ENCODE measurements around the gene TOMM20. TPM values are rescaled to one million over a fixed set of nuclear protein-coding genes. Genes with fewer than 3 reads are reported as not detected.

TOMM20 gene
- total and polyA plus RNA-seq, 2 experiments from 2014 or later: 138 to 159 TPM

- Histone ChIP-seq H3K27me3 (ENCODE audit: insufficient read depth) (no peaks in the 10 kb centered on the region), H3K27ac (ENCODE audit: low read depth) (no peak overlapping the region), H2AFZ (no peak overlapping the region), H3K4me1 (ENCODE audit: insufficient read depth) (no peaks in the 10 kb centered on the region), H3K9me2 (ENCODE audit: insufficient read depth) (no peaks in the 10 kb centered on the region), H3K4me2 (no peak overlapping the region), H3K4me3 (no peak overlapping the region), H3F3A (replicated peaks; ENCODE audit: low read depth) (no peaks in the 10 kb centered on the region), H3K79me2 (replicated peaks; ENCODE audit: insufficient read depth) (peaks cover 35% of the 10 kb centered on the region), H4K20me1 (replicated peaks; ENCODE audit: insufficient read depth) (0 out of 2 replicates have a peak, but pooled peaks cover 17% of the 10 kb centered on the region), H3K36me3 (ENCODE audit: insufficient read depth) (peaks cover 52% of the 10 kb centered on the region)
- ATAC-seq: no peak
- no peak for DNase-seq (ENCODE audit: low spot score)
- Mint-ChIP-seq H3K27ac (no peak overlapping the region), H3K4me3 (no peak overlapping the region), H3K27me3 (ENCODE audit: insufficient read depth, low read depth, poor library complexity) (peaks cover 5% of the 10 kb centered on the region), H3K36me3 (ENCODE audit: low read depth) (peaks cover 91% of the 10 kb centered on the region), H3K9me3 (no peaks in the 10 kb centered on the region), H3K4me1 (no peaks in the 10 kb centered on the region)
- TF ChIP-seq STAT1 (IDR thresholded peaks at IDR 0.05; ENCODE audit: unreplicated experiment) (no peak), JUNB (IDR thresholded peaks at IDR 0.05; ENCODE audit: unreplicated experiment) (no peak), ZNF114 (CRISPR knock-in tag; IDR thresholded peaks at IDR 0.05) (no peak), EZH2phosphoT487 (IDR thresholded peaks at IDR 0.05; ENCODE audit: unreplicated experiment) (no peak), CREB1 (CRISPR knock-in tag; IDR thresholded peaks at IDR 0.05; ENCODE audit: low read depth) (no peak), NANOG (IDR thresholded peaks at IDR 0.05; ENCODE audit: borderline replicate concordance) (no peak), ZNF331 (CRISPR knock-in tag; IDR thresholded peaks at IDR 0.05; ENCODE audit: low read depth) (no peak), ETS1 (IDR thresholded peaks at IDR 0.05) (no peak), POLR2AphosphoS5 (IDR thresholded peaks at IDR 0.05; ENCODE audit: low read depth) (no peak), EZH2 (IDR thresholded peaks at IDR 0.05; ENCODE audit: low read depth, unreplicated experiment) (no peak)
- TF ChIP-seq, protein P1, sequence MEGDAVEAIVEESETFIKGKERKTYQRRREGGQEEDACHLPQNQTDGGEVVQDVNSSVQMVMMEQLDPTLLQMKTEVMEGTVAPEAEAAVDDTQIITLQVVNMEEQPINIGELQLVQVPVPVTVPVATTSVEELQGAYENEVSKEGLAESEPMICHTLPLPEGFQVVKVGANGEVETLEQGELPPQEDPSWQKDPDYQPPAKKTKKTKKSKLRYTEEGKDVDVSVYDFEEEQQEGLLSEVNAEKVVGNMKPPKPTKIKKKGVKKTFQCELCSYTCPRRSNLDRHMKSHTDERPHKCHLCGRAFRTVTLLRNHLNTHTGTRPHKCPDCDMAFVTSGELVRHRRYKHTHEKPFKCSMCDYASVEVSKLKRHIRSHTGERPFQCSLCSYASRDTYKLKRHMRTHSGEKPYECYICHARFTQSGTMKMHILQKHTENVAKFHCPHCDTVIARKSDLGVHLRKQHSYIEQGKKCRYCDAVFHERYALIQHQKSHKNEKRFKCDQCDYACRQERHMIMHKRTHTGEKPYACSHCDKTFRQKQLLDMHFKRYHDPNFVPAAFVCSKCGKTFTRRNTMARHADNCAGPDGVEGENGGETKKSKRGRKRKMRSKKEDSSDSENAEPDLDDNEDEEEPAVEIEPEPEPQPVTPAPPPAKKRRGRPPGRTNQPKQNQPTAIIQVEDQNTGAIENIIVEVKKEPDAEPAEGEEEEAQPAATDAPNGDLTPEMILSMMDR (conservative IDR thresholded peaks at IDR 0.05; ENCODE audit: low read depth in 2 of 2): no peak
- TF ChIP-seq, protein P2, sequence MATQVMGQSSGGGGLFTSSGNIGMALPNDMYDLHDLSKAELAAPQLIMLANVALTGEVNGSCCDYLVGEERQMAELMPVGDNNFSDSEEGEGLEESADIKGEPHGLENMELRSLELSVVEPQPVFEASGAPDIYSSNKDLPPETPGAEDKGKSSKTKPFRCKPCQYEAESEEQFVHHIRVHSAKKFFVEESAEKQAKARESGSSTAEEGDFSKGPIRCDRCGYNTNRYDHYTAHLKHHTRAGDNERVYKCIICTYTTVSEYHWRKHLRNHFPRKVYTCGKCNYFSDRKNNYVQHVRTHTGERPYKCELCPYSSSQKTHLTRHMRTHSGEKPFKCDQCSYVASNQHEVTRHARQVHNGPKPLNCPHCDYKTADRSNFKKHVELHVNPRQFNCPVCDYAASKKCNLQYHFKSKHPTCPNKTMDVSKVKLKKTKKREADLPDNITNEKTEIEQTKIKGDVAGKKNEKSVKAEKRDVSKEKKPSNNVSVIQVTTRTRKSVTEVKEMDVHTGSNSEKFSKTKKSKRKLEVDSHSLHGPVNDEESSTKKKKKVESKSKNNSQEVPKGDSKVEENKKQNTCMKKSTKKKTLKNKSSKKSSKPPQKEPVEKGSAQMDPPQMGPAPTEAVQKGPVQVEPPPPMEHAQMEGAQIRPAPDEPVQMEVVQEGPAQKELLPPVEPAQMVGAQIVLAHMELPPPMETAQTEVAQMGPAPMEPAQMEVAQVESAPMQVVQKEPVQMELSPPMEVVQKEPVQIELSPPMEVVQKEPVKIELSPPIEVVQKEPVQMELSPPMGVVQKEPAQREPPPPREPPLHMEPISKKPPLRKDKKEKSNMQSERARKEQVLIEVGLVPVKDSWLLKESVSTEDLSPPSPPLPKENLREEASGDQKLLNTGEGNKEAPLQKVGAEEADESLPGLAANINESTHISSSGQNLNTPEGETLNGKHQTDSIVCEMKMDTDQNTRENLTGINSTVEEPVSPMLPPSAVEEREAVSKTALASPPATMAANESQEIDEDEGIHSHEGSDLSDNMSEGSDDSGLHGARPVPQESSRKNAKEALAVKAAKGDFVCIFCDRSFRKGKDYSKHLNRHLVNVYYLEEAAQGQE (IDR thresholded peaks at IDR 0.05; ENCODE audit: unreplicated experiment): no peak
- TF ChIP-seq, protein P3, sequence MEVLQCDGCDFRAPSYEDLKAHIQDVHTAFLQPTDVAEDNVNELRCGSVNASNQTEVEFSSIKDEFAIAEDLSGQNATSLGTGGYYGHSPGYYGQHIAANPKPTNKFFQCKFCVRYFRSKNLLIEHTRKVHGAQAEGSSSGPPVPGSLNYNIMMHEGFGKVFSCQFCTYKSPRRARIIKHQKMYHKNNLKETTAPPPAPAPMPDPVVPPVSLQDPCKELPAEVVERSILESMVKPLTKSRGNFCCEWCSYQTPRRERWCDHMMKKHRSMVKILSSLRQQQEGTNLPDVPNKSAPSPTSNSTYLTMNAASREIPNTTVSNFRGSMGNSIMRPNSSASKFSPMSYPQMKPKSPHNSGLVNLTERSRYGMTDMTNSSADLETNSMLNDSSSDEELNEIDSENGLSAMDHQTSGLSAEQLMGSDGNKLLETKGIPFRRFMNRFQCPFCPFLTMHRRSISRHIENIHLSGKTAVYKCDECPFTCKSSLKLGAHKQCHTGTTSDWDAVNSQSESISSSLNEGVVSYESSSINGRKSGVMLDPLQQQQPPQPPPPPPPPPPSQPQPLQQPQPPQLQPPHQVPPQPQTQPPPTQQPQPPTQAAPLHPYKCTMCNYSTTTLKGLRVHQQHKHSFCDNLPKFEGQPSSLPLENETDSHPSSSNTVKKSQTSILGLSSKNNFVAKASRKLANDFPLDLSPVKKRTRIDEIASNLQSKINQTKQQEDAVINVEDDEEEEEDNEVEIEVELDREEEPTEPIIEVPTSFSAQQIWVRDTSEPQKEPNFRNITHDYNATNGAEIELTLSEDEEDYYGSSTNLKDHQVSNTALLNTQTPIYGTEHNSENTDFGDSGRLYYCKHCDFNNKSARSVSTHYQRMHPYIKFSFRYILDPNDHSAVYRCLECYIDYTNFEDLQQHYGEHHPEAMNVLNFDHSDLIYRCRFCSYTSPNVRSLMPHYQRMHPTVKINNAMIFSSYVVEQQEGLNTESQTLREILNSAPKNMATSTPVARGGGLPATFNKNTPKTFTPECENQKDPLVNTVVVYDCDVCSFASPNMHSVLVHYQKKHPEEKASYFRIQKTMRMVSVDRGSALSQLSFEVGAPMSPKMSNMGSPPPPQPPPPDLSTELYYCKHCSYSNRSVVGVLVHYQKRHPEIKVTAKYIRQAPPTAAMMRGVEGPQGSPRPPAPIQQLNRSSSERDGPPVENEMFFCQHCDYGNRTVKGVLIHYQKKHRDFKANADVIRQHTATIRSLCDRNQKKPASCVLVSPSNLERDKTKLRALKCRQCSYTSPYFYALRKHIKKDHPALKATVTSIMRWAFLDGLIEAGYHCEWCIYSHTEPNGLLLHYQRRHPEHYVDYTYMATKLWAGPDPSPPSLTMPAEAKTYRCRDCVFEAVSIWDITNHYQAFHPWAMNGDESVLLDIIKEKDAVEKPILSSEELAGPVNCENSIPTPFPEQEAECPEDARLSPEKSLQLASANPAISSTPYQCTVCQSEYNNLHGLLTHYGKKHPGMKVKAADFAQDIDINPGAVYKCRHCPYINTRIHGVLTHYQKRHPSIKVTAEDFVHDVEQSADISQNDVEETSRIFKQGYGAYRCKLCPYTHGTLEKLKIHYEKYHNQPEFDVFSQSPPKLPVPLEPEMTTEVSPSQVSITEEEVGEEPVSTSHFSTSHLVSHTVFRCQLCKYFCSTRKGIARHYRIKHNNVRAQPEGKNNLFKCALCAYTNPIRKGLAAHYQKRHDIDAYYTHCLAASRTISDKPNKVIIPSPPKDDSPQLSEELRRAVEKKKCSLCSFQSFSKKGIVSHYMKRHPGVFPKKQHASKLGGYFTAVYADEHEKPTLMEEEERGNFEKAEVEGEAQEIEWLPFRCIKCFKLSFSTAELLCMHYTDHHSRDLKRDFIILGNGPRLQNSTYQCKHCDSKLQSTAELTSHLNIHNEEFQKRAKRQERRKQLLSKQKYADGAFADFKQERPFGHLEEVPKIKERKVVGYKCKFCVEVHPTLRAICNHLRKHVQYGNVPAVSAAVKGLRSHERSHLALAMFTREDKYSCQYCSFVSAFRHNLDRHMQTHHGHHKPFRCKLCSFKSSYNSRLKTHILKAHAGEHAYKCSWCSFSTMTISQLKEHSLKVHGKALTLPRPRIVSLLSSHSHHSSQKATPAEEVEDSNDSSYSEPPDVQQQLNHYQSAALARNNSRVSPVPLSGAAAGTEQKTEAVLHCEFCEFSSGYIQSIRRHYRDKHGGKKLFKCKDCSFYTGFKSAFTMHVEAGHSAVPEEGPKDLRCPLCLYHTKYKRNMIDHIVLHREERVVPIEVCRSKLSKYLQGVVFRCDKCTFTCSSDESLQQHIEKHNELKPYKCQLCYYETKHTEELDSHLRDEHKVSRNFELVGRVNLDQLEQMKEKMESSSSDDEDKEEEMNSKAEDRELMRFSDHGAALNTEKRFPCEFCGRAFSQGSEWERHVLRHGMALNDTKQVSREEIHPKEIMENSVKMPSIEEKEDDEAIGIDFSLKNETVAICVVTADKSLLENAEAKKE (CRISPR knock-in tag; IDR thresholded peaks at IDR 0.05): no peak
Observed at GRCh38 chr1:235138821-235139220, 10.2 kb upstream of the TOMM20 start.
